ENCODE results near the gene CPT1B. TPM values are rescaled to one million over a fixed set of nuclear protein-coding genes. Genes with fewer than 3 reads are reported as not detected.

Gene CPT1B
- total and polyA plus RNA-seq, 10 of the 15 experiments (the other 5 are each of a cell fraction or from before 2014, with no cell fraction given) = 3.5 to 54.0 (median 21.7) TPM

- TF ChIP-seq E2F8 (IDR thresholded peaks at IDR 0.05; ENCODE audit: low read depth, partially characterized antibody) (no peak), PAX8 (IDR thresholded peaks at IDR 0.05) (no peak), STAT1 (conservative IDR thresholded peaks at IDR 0.05) (no peak), ETV6 (conservative IDR thresholded peaks at IDR 0.05 in 1 of 2, IDR thresholded peaks at IDR 0.05 in 1 of 2; ENCODE audit: borderline replicate concordance in 1 of 2, low read depth in 1 of 2) (peak in 1 of 2 experiments; percentile 21; a peak in 1 of 4 replicates), RCOR1 (conservative IDR thresholded peaks at IDR 0.05; ENCODE audit: low read depth, low read length) (no peak), NRF1 (conservative IDR thresholded peaks at IDR 0.05; ENCODE audit: low read depth, low read length) (no peak), SKIL (IDR thresholded peaks at IDR 0.05; ENCODE audit: low read depth, poor library complexity, severe bottlenecking) (no peak), PML (IDR thresholded peaks at IDR 0.05; ENCODE audit: low read length) (no peak), WRNIP1 (IDR thresholded peaks at IDR 0.05; ENCODE audit: borderline replicate concordance, low read depth, low read length) (no peak), ATF3 (IDR thresholded peaks at IDR 0.05; ENCODE audit: borderline replicate concordance, extremely low read depth, low read depth, low read length) (no peak), IKZF2 (IDR thresholded peaks at IDR 0.05) (no peak), ZNF274 (IDR thresholded peaks at IDR 0.05; ENCODE audit: insufficient read depth, insufficient read length) (no peak), IRF4 (IDR thresholded peaks at IDR 0.05; ENCODE audit: low read depth, low read length) (0 out of 2 replicates have a peak, but pooled peaks have one; percentile 4), BCL3 (IDR thresholded peaks at IDR 0.05; ENCODE audit: borderline replicate concordance, insufficient read depth, low read depth, low read length, poor library complexity, severe bottlenecking) (no peak), ZNF622 (IDR thresholded peaks at IDR 0.05) (no peak), ZZZ3 (IDR thresholded peaks at IDR 0.05; ENCODE audit: control insufficient read depth, insufficient read length, low read depth) (no peak), EGR1 (IDR thresholded peaks at IDR 0.05; ENCODE audit: borderline replicate concordance in 1 of 2, low read depth in 2 of 2, low read length in 2 of 2) (peak in 1 of 2 experiments; percentile 41; a peak in 2 of 3 replicates), TCF7 (IDR thresholded peaks at IDR 0.05; ENCODE audit: borderline replicate concordance) (no peak), ZNF24 (IDR thresholded peaks at IDR 0.05) (no peak), RBBP5 (conservative IDR thresholded peaks at IDR 0.05) (no peak), PBX3 (IDR thresholded peaks at IDR 0.05; ENCODE audit: insufficient replicate concordance, low read depth, low read length) (no peak), BHLHE40 (IDR thresholded peaks at IDR 0.05; ENCODE audit: borderline replicate concordance in 1 of 2, low read depth in 2 of 2, low read length in 1 of 2) (peak; percentile 4 to 72; a peak in 3 of 4 replicates)
These were observed 48.2 kb downstream of the CPT1B start, which contains the start of gene TYMP (continued) for GRCh38 chr22:50529897-50530579.
